NCI-H82 treated with DMSO at 0.1 percent for 48 hours (cell line): ENCODE results near the gene KERA.

ENCODE experiments used
- DNase-seq: peaks from one replicate; lab custom pipeline; 2025; ENCODE audit not compliant: unreplicated experiment; lab: John Stamatoyannopoulos, UW

The KERA gene

DNA sequence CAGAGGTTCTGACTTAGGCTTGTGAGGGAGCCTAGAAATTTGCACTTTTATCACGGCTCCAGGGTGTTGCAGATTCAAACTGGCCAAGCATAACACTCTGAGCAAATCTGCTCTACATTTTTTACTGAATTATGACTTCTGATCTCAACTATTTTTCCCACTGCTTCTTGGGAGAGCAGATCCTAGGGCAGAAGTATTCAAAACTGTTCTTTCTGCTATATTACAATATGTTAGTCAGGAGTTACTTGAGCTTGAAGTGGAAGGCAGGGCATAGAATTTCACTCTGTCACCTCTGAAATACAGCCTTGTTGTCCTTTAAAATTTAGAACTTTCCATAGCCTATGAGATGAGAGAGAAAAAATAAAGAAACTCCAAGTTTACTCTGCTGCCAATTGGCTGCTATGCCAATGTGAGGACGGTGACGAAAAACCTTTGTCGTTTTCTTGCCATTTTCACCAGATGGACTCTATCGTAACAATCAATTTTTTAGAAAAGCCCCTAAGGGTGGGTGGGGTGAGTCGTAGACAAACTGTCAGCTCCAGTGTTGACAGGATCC lies 16.4 kb upstream of the KERA start:
- DNase-seq, result no peak

DNA sequence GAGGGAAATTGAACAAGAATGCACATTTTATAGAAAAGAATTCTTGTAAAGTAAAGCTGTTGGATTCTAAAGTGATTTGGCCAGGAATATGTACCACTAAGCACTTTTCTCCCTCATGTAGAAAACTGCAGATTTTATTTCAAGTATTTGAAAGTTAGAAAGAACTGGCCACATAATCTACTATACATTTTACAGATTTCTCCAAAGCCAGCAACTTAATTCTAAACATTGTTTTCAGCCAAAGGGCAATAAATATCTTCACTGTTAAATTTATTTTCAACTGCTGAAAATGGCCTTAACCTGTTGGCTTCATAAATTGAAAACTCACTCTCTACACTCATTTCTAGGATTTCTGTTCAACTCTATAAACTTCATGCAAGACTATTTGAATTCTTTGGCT lies 15.6 kb upstream of the KERA start:
- DNase-seq, result no peak

DNA sequence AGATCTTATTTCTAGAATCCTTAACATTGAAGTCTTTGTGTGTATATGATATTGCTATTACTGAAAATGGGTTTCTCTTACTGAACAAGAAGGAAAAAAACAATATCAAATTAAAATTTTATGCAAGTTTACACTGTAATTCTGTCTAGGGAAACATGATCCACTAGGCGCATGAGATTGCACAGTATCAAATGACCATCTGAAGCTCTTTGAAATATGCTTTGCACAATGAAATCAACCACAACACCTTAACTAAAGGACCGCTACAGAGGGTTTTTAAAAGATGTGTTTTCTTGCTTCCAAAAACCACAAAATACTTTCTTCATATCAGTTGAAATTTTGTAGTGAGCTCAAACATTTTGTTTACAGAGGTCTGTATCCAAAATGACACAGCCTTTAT lies 15.1 kb upstream of the KERA start:
- DNase-seq, result no peak

DNA sequence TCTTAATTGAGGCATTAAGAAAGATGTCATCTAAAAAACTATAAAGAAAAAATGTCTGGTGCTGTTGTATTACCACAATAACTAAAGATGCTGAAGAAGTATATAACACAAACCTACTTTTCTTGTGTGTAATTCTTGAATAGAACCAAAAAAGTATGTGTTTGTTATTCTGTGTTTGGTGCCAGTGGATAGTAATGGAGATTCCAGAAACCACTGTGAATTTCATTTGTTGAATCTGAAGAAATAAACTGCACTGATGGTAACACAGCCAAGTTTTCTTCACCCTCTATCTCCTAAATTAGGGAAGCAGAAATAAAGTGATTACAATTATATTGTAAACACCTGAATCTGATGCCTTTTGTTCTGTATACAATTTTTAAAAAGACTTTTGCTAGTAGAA lies 13.1 kb upstream of the KERA start:
- no peak for DNase-seq

DNA sequence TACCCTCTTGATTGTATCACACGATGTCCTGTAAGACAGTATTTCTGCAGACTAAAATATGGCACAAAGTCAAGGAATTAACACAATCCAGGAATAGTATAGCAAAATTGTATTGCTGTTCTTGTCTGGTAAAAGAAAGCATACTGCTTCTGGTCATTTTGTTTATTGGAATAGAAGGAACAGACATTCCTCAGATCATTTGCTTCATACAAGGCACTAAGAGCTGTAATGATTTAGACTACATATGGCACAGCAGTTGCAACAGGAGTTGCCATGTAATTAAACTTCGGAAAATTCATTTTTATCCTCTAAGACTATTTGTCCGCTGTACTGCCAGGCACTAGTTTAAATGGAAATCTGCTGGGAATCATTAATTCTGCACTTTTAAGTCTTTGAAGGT lies 7.6 kb upstream of the KERA start:
- no peak for DNase-seq

DNA sequence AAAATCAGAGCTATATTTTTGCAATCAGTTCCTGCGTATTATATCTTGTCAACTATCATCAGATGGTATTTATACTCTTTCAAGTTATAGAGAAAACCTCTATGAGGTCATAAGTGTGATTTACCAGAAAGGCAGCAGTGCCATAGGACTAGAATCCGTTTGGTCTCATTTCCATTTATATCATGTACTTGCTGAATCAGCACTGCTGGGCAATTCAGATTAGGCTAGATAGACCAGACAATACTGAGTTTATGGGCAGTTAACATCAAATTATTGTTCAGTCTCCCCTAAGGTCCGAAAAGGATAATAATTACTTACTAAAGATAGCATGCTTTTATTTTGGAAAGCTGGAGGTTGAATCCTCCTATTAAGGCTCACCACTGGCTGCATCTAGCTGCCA lies 6.8 kb upstream of the KERA start:
- no peak for DNase-seq

DNA sequence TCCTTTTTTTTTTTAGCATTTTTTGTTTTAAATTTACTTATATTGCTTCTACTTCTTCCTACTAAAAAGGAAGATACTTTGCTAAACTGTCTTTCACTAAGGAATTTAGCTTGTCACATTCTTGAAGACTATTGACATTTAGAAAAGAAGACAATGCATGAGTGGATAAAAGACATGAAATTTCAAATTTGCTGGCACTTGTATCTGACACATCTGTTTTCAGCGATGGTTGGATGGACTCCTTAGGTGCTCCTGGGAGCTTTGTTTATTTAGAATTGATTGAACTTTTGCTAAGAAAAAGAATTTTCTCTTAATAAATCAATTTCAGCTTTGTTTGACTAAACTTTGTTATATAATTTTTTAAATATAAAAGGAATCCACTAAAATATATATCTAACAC lies 3.3 kb upstream of the KERA start:
- DNase-seq, result no peak

DNA sequence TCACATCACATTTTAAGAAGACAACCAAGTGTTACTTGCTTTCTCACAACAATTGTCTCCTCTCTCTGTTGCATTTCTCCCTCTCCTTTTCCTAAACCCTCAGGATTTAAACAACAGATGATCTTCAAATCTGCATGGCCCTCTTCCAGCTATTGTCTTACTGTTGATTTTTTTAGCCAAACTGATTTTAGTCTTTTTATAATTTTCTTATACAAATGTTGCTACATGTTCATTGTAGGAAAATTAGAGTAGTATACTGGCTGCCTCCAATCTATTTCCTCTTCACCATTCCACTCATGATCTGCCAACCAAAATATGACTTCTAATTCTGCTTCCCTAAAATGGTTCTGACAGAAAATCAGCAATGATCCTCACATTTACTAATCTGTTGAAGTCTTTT lies 1.4 kb upstream of the KERA start:
- DNase-seq, result no peak

DNA sequence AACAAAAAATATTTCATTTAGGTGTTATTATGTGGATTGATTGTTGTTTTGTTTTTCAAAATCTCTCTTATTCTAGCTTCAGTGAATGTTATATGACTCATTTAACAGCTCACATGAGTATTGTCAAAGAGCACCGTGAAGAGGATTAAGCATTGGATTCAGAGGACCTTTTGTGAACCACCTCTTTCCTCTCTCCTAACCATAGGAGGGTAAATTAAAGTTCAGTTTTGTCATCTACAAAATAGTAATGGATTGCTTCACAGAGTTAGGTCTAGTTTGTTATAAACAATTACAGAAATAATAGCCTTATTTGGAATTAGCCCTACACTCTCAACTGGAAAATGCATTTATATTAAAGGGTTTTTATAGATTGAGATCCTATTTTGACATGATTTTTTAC lies 962 bp upstream of the KERA start:
- no peak for DNase-seq

DNA sequence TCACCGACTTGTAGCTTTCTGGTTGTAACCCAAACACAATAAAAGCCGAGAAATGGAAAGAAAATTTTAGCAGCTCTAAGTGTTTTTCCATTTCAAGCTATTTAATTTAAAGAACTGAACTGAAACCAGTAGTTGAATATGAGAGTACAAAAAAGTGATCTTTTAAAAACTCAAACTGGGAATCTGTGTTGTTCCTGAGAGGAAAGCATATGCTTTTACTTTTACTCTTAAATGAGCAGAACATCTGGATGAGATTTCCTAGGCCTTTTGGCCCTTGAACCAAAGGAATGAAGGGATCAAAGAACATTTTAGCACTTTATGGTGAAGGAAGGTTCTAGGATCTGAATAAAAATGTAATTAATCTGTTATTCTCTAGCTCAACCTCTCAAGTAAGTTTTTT lies 1.3 kb downstream of the KERA start:
- DNase-seq, result no peak

DNA sequence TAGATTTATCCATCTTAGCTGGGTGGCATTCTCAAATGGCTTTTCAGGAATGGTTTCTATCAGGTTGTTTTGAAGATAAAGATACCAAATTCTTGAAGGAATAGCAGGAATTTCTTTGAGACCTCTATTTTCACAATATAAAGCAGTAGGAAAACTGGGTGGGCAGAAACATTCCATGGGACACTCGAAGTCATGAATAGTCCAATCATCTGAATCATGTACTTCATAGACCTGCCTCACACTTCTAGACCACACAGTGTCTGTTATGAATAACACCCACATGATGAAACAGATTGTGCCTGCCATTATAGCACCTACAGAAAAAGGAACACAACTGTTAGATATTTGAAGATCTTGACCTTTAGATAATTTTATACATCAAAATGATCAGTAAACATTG lies 1.8 kb downstream of the KERA start:
- no peak for DNase-seq

DNA sequence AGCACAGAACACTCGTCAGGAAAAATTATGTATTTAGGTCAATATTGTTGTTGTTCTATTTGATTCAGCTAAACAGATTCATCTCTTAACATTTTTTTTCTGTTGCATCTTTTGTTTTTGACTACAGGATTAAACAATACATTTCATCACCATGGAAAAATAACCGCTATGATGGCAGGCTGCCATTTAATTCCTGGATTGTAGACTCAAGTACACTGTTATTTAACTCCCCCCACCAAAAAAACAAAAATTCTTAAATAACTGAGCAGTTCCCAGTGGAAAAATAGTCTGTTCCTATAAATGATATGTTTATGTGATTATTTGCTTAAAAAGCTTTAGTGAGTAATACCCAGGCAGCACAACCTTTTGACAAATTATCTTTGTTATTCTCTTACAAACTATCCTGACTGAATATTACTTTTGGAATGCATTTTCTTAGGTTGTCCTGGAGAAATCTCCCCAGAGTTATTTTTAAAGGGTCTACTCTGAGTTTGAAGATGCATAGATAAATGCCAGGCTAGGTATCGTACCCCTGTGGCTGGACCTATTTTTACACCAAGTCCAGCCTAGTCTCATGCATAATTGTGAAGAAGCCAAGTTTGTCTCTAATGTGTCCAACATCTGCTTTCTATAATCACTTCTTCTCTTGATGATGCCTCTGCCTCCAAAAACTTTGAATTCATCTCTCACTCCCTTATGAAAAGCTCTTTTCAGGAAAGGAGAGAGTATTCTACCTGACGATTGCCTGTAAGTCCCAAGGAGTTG lies 3.7 kb downstream of the KERA start:
- no peak for DNase-seq

DNA sequence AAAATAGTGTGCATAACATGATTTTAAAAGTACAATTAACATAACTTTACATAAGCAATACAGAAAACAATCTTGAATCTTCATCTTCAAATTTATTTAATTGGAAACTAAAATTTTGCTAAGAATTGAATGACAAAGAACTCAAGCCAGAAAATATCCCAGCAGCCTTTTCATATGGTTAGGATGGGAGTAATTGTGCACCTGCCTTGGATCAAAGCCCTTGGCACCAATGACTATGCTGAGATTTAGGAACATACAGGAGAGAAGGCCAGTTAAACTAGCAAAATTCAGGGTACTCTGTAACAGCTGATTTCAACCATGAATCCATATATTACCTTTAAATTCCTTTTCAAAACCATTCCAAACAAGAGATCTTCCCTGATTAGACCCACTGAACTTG lies 5.8 kb downstream of the KERA start:
- no peak for DNase-seq

DNA sequence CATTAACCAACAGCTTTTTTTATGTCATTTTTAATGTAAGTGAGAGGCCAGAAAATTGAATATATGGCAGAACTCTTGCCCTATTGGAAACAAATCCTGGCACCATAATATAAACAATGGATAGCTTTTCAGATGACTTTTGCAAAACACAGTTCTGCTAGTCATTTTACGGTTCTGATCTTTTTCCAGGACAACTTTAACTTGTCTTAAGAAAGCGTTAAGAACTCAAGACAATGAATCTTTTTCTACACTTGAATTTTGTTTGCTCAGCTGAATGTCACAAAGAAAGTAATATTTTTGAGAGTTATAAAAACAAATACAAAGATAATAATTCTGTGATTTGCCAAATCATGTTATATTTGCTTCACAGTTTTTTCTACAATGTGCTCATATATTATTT lies 13.2 kb downstream of the KERA start:
- no peak for DNase-seq

DNA sequence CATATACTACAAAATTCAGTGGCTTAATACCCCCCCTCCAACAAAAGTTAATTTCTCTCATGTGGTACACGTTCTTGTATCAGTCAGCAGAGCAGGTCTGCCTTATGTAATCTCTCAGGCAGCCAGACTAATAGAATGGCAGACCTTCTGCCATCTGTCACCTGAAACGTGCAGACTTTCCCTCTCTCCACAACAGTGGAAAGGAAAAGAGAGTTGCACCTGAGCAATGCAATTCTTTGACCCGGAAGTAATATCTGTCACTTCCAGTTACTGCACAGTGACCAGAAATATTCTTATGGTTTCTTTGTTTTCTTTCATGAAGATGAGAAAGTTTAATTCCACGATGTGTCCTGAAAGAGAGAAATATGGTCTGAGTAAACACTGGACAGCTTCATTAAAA lies 14.4 kb downstream of the KERA start:
- DNase-seq, result peak; percentile 41

DNA sequence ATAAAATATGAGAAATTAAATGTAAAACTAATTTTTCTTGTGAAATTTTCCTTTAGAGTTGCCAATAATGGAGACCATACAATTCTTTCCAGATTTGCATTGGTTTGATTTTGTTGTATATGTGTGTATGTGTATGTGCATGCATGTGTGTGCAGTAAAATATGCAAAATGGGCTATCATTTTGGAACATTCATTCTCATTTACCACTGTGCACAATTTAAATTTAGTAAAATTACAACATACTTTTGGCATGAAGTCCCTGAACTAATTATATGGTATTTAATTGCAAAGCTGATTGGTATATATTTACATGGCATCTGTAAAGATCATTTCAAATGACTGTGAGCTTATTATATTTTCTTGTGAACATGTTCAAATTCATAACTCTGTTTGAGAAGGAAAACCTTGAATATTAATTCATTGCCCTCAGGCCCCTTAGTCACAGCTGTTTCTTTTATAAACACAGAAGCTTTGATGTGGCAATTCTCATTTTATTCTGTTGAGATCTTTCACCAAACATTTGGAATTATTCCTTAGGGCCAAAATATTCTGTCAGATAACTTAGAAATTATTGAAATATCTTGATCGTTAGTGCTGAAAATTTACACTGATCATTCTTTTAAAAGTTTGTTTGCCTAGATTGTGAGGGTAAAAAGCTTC lies 17.6 kb downstream of the KERA start:
- no peak for DNase-seq

DNA sequence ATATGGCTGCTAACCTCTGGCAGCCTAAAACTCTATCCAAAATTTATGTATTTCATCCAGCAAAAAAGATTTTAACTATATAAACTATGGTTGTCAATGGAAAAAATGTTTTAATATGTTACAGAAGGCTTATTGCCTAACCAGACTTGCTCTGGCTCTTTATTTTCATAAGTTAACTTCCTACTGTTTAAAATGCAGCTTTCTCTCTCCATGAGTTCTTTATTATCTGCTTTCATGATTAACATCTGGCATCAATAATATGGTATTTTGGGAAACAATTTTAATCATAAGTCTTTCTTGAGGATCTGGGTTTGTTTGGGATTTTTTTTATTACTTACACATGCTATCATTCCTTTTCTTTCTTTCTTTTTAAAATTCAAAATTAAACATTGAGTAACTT lies 20.5 kb downstream of the KERA start:
- no peak for DNase-seq

DNA sequence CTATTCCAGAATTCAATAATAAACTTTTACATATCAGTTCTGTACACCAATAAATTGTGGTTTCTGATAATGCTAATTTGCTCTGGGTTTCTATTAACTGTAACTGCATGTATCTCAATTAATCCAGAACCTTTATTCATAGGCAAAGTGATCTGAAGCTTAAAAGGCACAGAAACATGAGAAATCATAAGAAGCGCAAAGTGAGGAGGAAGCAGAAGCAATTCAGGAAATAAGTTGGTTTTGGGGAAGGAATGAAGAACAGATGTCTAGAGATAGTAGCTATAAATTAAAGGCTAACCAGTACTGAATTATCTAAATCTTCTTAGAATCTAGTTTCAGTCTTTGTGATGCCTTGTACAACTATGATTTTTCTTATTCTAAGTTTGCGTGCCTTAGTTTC lies 24.6 kb downstream of the KERA start:
- DNase-seq, result no peak

DNA sequence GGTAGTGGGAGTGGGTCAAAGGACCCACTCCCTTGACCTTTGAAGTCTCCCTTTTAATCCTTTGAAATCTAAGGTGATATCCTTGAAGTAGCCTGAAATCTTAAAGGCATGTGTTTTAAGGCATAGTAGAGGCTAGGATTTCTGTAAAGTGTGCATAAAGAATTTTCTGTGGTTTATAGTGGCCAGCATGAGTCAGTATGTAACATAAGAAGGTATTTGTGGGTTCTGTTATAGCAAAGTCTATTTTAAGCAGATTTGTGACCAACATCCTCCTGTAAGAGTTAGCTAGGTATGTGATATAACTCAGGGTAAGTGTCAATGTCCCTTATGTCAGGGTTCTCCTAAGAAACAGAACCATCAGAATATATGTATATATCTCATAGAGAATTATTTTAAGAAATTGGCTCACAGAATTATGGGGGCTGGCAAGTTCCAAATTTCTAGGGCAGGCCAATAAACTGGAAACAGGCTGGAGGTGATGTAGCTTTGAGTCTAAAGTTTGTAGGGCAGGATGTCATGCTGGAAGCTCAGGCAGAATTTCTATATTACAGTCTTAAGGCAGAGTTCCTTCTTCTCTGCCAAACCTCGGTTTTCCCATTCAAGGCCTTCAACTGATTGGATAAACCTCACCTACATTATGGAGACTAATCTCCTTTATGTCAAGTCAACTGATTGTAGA lies 34.4 kb downstream of the KERA start:
- DNase-seq, result no peak

DNA sequence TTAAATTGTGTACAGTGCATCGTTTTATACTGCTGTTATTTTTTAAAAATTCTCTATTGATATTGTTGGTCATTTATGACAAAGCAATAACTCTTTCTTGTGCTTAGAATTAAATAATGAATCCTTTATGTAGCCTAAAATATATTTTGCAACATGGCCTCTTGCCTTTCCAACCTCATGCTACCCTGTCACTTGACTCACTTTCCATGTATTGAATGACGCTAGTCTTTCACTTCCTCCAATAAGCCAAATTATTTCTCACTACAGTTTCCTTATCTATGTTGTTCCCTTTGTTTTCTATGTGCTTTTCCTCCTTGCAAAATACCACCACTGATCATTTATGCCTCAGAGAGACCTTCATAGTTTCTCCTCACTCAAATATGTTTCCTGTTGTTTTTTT lies 36.7 kb downstream of the KERA start:
- no peak for DNase-seq

DNA sequence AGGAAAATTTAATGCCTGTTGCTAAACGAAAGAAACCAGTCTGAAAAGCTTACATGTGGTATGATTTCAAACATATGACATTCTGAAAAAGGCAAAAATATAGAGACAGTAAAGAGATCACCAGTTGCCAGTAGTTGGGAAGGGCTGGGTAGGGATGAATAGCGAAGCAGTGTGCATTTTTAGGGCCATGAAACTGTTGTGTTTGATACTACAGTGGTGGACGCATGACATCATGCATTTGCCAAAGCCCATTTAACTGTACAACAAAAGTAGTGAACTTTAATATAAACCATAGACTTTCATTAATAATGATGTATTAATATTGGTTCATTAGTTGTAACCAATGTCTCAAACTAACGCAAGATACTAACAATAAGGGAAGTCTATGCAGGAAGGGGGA lies 38.4 kb downstream of the KERA start:
- no peak for DNase-seq
